ENCODE measurements around the gene ING4.

DNA sequence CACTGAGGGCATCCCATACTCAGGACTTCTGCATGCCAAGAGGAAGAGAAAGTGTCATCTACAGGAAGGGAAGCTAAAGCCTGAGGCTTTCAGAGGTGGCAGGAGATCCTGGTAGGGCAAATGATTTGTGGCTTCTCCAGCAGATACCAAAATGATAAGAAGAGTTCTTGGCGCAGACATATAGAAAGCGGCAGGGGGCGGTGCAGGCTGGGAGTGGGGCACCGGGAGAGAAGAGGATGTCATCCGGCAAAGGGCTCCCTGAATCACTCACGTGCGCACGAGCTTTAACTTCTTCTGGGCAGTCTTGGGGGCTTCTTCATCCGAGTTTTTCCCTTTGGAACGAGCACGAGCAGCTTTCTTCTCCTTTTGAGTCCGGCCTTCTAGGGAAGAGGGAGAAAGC is 10.5 kb downstream of the ING4 start:
- no peak for TF ChIP-seq CTCF (conservative IDR thresholded peaks at IDR 0.05; ENCODE audit: low read depth, low read length)
- no peak for TF ChIP-seq POLR2A (IDR thresholded peaks at IDR 0.05; ENCODE audit: low read depth, low read length)
- TF ChIP-seq CHD1 (IDR thresholded peaks at IDR 0.05; ENCODE audit: low read depth, low read length): no peak
- no peak for TF ChIP-seq CEBPB (IDR thresholded peaks at IDR 0.05; ENCODE audit: low read depth, low read length)
